Lower lobe of right lung (tissue), 2 donors: ENCODE measurements around the gene FAU. TPM values are rescaled to one million over a fixed set of nuclear protein-coding genes. Genes with fewer than 3 reads are reported as not detected.

Source experiments
- ATAC-seq, 2 donors: fragments of 200-7000 bp; cut with Tn5 transposase; one replicate each; pipeline ENCODE4 v1.9.1; 2020 to 2022; ENCODE audit warnings: mild to moderate bottlenecking in 2 of 2, moderate library complexity in 2 of 2
- DNase-seq: peaks from one replicate; pipeline ENCODE4 v3.0.0-alpha.2; 2020
- H3K27ac ChIP-seq: fragments of 200-600 bp; one replicate; pipeline ENCODE4 v1.8.0; 2022
- H3K27me3 ChIP-seq: fragments of 200-600 bp; one replicate; pipeline ENCODE4 v1.8.0; 2022; ENCODE audit warnings: low read depth
- H3K36me3 ChIP-seq: fragments of 200-600 bp; one replicate; pipeline ENCODE4 v1.8.0; 2022; ENCODE audit warnings: mild to moderate bottlenecking
- H3K4me1 ChIP-seq: fragments of 200-600 bp; one replicate; pipeline ENCODE4 v1.8.0; 2022
- H3K4me3 ChIP-seq: fragments of 200-600 bp; one replicate; pipeline ENCODE4 v1.8.0; 2022; ENCODE audit warnings: mild to moderate bottlenecking
- H3K9me3 ChIP-seq: fragments of 200-600 bp; one replicate; pipeline ENCODE4 v1.8.0; 2022
- intact Hi-C: fragments of 100-400 bp; cut with DNase I; formaldehyde crosslinking; loops from one replicate; pipeline ENCODE4 v1.11.0; 2022
- total RNA-seq: library from RNA; stranded (reverse); fragmentation: NEBNext Ultra II Directional; extraction: Animal tissue kit (Norgen Biotek cat#: 25700); gene quantifications from one replicate; pipeline ENCODE4 v1.2.1, GENCODE V29; 2021
- TF ChIP-seq, protein P1 (sequence below): fragments of 200-600 bp; IDR thresholded peaks from one replicate; pipeline ENCODE4 v1.8.0; 2022; ENCODE audit warnings: antibody characterized with exemption, mild to moderate bottlenecking
- donor health status: DM: no; HTN: yes; CAD: no; lungs with severe emphysema.

FAU gene
- total RNA-seq, 1 donor from 2014 or later = 766 TPM

DNA sequence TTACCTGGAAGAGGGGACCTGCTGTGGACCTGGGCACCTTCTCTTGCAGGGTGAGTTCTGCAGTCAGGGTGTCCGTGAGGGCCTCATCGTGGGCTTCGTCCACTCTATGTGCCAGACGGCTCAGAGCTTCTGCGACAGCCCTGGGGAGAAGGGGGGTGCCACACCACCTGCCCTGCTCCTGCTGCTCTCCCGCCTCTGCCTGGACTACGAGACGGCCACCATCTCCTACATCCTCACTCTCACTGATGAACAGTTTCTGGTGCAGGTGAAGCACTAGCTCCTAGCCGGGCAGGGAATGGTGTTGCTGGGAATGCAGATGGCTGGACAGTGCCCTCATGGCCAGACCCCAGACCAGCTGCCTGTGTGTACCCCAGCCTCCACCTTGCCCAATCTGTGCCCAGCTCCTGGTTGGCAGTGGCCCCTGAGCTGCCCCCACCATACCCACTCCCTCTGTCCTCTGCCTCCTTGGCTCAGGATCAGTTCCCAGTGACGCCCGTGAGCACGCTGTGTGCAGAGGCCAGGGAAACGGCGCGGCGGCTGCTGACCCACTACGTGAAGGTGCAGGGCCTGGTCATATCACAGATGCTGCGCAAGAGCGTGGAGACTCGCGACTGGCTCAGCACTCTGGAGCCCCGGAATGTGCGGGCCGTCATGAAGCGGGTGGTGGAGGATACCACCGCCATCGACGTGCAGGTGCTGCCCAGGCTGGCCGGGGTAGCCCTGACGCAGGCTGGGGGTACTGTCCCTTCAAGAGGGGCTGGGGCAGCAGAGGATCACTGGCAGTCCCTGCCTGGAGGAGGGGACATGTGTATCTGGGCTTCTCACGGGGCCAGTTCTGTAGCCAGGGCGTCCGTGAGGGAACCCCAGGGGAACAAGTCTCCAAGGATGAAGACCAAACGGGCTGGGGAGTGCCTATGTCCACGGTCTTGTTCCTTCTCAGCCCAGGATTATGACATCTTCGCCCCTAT is 12.4 kb downstream of the FAU start:
- DNase-seq = no peak
- H3K27ac ChIP-seq = no peak overlapping the region
- peaks cover 42% of the 10 kb centered on the region for H3K36me3 ChIP-seq
- peaks cover 40% of the 10 kb centered on the region for H3K4me1 ChIP-seq
- no peak for ATAC-seq
- intact Hi-C loops = no loop called here
- TF ChIP-seq, protein P1, sequence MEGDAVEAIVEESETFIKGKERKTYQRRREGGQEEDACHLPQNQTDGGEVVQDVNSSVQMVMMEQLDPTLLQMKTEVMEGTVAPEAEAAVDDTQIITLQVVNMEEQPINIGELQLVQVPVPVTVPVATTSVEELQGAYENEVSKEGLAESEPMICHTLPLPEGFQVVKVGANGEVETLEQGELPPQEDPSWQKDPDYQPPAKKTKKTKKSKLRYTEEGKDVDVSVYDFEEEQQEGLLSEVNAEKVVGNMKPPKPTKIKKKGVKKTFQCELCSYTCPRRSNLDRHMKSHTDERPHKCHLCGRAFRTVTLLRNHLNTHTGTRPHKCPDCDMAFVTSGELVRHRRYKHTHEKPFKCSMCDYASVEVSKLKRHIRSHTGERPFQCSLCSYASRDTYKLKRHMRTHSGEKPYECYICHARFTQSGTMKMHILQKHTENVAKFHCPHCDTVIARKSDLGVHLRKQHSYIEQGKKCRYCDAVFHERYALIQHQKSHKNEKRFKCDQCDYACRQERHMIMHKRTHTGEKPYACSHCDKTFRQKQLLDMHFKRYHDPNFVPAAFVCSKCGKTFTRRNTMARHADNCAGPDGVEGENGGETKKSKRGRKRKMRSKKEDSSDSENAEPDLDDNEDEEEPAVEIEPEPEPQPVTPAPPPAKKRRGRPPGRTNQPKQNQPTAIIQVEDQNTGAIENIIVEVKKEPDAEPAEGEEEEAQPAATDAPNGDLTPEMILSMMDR = no peak
- H3K4me3 ChIP-seq = no peak overlapping the region
- H3K9me3 ChIP-seq = no peaks in the 10 kb centered on the region
- no peaks in the 10 kb centered on the region for H3K27me3 ChIP-seq

DNA sequence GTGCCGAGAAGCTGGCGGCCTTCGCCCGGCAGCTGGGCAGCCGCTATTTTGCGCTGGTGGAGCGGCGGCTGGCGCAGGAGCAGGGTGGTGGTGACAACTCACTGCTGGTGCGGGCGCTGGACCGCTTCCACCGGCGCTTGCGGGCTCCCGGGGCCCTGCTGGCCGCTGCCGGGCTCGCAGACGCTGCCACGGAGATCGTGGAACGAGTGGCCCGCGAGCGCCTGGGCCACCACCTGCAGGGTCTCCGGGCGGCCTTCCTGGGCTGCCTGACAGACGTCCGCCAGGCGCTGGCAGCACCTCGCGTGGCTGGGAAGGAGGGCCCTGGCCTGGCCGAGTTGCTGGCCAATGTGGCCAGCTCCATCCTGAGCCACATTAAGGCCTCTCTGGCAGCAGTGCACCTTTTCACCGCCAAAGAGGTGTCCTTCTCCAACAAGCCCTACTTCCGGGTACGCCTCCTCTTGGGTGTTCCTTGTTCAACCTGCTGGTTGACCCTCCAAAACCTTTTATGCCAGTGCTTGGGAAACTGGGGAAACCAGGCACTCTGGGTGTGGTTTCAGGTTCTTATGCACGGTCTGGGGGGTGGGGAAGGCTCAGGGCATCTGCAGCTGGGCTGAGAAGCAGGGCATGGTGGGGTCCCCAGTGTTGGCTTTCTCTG is 13.3 kb downstream of the FAU start:
- Histone ChIP-seq H3K9me3 (no peaks in the 10 kb centered on the region), H3K27me3 (no peaks in the 10 kb centered on the region), H3K27ac (no peak overlapping the region), H3K36me3 (peaks cover 42% of the 10 kb centered on the region), H3K4me1 (peaks cover 46% of the 10 kb centered on the region), H3K4me3 (no peak overlapping the region)
- no peak for ATAC-seq
- DNase-seq = no peak
- TF ChIP-seq, protein P1 = no peak
- intact Hi-C loops = no loop called here

DNA sequence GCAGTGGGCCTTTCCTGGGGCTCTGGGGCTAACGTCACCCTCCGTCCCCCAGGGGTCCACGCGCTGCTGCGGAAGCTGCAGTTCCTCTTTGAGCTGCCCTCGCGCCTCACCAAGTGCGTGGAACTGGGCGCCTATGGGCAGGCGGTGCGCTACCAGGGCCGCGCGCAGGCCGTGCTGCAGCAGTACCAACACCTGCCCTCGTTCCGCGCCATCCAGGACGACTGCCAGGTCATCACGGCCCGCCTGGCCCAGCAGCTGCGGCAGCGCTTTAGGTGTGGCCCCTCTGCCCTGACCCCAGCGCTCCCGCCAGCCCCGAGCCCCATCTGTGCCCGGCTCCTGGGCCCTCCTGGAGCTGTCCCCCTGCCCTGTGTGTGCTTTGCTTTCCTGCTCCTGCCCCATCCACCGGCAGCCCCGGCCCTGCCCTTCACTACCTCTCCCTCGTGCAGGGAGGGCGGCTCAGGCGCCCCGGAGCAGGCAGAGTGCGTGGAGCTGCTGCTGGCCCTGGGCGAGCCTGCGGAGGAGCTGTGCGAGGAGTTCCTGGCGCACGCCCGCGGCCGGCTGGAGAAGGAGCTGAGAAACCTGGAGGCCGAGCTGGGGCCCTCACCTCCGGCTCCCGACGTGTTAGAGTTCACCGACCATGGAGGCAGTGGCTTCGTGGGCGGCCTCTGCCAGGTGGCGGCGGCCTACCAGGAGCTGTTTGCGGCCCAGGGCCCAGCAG is 14.0 kb downstream of the FAU start:
- TF ChIP-seq, protein P1 = no peak
- Histone ChIP-seq H3K36me3 (peaks cover 42% of the 10 kb centered on the region), H3K4me3 (no peak overlapping the region), H3K9me3 (no peaks in the 10 kb centered on the region), H3K27me3 (no peaks in the 10 kb centered on the region), H3K4me1 (peaks cover 39% of the 10 kb centered on the region), H3K27ac (no peak overlapping the region)
- ATAC-seq = no peak
- no peak for DNase-seq
- intact Hi-C loops = no loop called here

DNA sequence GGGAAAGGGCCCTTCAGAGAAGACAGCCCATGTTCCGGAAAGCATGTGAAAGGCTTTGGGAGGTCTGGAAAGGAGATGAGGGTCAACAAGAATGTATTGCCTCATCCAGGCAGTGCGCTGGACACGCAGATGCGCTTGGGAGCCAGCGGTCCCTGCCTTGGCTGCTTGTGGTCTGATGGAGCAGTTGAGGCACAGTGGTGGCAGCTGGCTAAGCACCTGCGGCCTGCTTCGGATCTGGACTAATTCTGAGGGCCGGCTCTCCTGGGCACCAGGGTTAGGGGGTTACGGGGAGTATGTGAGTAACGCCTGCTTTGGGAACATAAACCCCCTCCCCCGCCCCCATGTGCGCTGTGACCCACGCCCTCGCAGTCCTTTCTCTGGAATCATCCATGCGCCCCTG is 14.9 kb downstream of the FAU start:
- H3K27me3 ChIP-seq = no peaks in the 10 kb centered on the region
- peaks cover 35% of the 10 kb centered on the region for H3K4me1 ChIP-seq
- peaks cover 48% of the 10 kb centered on the region for H3K36me3 ChIP-seq
- ATAC-seq (no peak), DNase-seq (no peak)
- H3K27ac ChIP-seq = no peak overlapping the region
- intact Hi-C loops = no loop called here
- TF ChIP-seq, protein P1 = no peak
- H3K4me3 ChIP-seq = no peak overlapping the region
- no peaks in the 10 kb centered on the region for H3K9me3 ChIP-seq

DNA sequence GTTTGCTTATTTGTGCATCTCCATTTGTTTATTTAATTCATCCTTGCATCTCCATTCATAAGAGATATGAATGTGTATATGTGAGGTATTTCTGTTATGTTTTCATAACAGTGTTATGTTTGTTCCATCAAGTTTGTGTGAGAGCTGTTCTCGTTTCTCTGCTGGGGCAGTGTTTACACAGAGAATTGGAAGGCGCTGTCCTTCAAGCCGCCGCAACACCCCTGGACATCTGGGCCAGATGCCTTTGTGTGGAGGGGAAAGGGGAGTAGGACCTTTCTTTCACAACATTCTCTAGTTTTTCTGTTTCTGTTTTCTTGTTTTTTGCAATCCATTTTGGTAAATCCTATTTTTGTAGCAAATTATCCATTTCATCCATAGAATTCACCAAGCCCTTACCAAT is 17.3 kb downstream of the FAU start:
- ATAC-seq = no peak
- H3K36me3 ChIP-seq = peaks cover 43% of the 10 kb centered on the region
- H3K27me3 ChIP-seq = no peaks in the 10 kb centered on the region
- H3K4me1 ChIP-seq = peaks cover 18% of the 10 kb centered on the region
- DNase-seq = no peak
- H3K4me3 ChIP-seq = no peak overlapping the region
- intact Hi-C loops = no loop called here
- TF ChIP-seq, protein P1 = no peak
- no peaks in the 10 kb centered on the region for H3K9me3 ChIP-seq
- peak overlapping the region; percentile 60 for H3K27ac ChIP-seq
